ENCODE data around the gene IFITM10.

Gene IFITM10

GRCh38 chr11:1732418-1733008 is 17.9 kb downstream of the IFITM10 start:
- no peaks in the 10 kb centered on the region for H3K36me3 ChIP-seq (replicated peaks; ENCODE audit: low read depth, low read length)
- H3K4me2 ChIP-seq (ENCODE audit: low read length): no peak overlapping the region
- peaks cover 4% of the 10 kb centered on the region for H3K27me3 ChIP-seq (ENCODE audit: low read depth, low read length)
- no peak overlapping the region for H3K4me3 ChIP-seq (ENCODE audit: low read length)
- no peak overlapping the region for H3K9ac ChIP-seq (ENCODE audit: low read length)
- H4K20me1 ChIP-seq (ENCODE audit: insufficient read depth, low read length): no peaks in the 10 kb centered on the region
- H3K4me1 ChIP-seq (ENCODE audit: low read length): no peaks in the 10 kb centered on the region
- H3K79me2 ChIP-seq (ENCODE audit: low read length): no peaks in the 10 kb centered on the region
- TF ChIP-seq CTCF (IDR thresholded peaks at IDR 0.05; ENCODE audit: low read depth, low read length) (no peak), EZH2phosphoT487 (IDR thresholded peaks at IDR 0.05; ENCODE audit: low read depth) (no peak)
- no peak overlapping the region for H2AFZ ChIP-seq (ENCODE audit: low read depth, low read length)
- H3K9me3 ChIP-seq (ENCODE audit: insufficient read depth, low read length): peaks cover 3% of the 10 kb centered on the region; the same call in 1 of the 2 replicates
- no peak overlapping the region for H3K27ac ChIP-seq (ENCODE audit: low read length)

- H3K9me3 ChIP-seq (ENCODE audit: insufficient read depth, low read length): no peaks in the 10 kb centered on the region
- no peaks in the 10 kb centered on the region for H3K36me3 ChIP-seq (replicated peaks; ENCODE audit: low read depth, low read length)
- no peaks in the 10 kb centered on the region for H3K4me1 ChIP-seq (ENCODE audit: low read length)
- no peak overlapping the region for H2AFZ ChIP-seq (ENCODE audit: low read depth, low read length)
- no peak overlapping the region for H3K4me3 ChIP-seq (ENCODE audit: low read length)
- H4K20me1 ChIP-seq (ENCODE audit: insufficient read depth, low read length): no peaks in the 10 kb centered on the region
- TF ChIP-seq CTCF (IDR thresholded peaks at IDR 0.05; ENCODE audit: low read depth, low read length): no peak
- TF ChIP-seq EZH2phosphoT487 (IDR thresholded peaks at IDR 0.05; ENCODE audit: low read depth): no peak
- peaks cover 9% of the 10 kb centered on the region for H3K27me3 ChIP-seq (ENCODE audit: low read depth, low read length)
- H3K9ac ChIP-seq (ENCODE audit: low read length): no peak overlapping the region
- H3K79me2 ChIP-seq (ENCODE audit: low read length): no peaks in the 10 kb centered on the region
- no peak overlapping the region for H3K27ac ChIP-seq (ENCODE audit: low read length)
- H3K4me2 ChIP-seq (ENCODE audit: low read length): no peak overlapping the region
These were observed 18.8 kb downstream of the IFITM10 start for GRCh38 chr11:1731451-1732059.

DNA sequence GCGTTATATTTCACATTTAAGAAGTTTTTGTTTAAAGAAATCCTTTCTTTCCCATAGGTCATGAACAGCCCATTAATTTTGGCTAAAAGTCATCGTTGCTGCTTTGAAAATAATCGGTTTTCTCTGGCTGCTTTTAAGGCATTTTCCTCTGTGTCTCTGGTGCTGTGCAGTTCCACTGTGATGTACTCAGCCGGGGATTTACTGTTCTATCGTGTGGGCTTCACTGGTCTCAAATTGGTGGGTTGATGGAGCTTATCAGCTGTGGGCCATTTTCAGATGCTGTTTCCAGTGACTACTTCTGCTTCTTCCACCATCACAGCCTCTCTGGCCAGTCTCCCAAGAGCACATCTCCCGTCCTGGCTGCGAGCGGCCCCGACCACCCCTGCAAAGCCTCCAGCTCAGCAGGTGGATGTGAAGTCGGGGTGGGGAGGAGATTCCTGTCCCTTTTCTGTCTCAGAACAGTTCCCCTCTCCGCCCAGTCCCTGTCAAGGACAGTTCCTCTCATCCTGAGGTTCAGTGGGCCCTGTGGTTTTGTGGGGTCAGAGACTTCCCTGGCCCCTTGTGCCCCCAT is 20.3 kb downstream of the IFITM10 start:
- no peaks in the 10 kb centered on the region for H3K9me3 ChIP-seq (ENCODE audit: insufficient read depth, low read length)
- H2AFZ ChIP-seq (ENCODE audit: low read depth, low read length): no peak overlapping the region
- H3K4me3 ChIP-seq (ENCODE audit: low read length): no peak overlapping the region
- H3K27me3 ChIP-seq (ENCODE audit: low read depth, low read length): peaks cover 9% of the 10 kb centered on the region
- no peaks in the 10 kb centered on the region for H3K4me1 ChIP-seq (ENCODE audit: low read length)
- no peak overlapping the region for H3K9ac ChIP-seq (ENCODE audit: low read length)
- H3K27ac ChIP-seq (ENCODE audit: low read length): no peak overlapping the region
- no peaks in the 10 kb centered on the region for H3K36me3 ChIP-seq (replicated peaks; ENCODE audit: low read depth, low read length)
- no peaks in the 10 kb centered on the region for H4K20me1 ChIP-seq (ENCODE audit: insufficient read depth, low read length)
- no peak overlapping the region for H3K4me2 ChIP-seq (ENCODE audit: low read length)
- no peak for TF ChIP-seq EZH2phosphoT487 (IDR thresholded peaks at IDR 0.05; ENCODE audit: low read depth)
- no peak for TF ChIP-seq CTCF (IDR thresholded peaks at IDR 0.05; ENCODE audit: low read depth, low read length)
- no peaks in the 10 kb centered on the region for H3K79me2 ChIP-seq (ENCODE audit: low read length)

DNA sequence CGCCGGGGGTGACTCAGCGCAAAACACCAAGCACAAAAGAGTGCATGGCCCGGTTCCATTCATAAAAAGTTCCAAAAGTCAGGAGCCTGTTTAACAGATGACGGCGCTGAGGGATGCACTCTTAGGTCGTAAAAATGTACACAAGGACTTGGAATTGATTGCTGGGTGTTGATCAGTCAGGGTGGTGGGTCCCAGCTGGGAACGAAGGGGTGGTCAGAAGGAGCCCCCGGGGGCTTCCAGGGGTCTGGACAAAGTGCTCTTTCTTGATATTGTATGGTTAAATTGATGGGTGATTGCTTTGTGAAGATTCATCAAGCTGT is 20.7 kb downstream of the IFITM10 start:
- H3K4me2 ChIP-seq (ENCODE audit: low read length): no peak overlapping the region
- H3K27me3 ChIP-seq (ENCODE audit: low read depth, low read length): peaks cover 9% of the 10 kb centered on the region
- H3K4me1 ChIP-seq (ENCODE audit: low read length): no peaks in the 10 kb centered on the region
- H3K36me3 ChIP-seq (replicated peaks; ENCODE audit: low read depth, low read length): no peaks in the 10 kb centered on the region
- no peaks in the 10 kb centered on the region for H3K79me2 ChIP-seq (ENCODE audit: low read length)
- H3K4me3 ChIP-seq (ENCODE audit: low read length): no peak overlapping the region
- H4K20me1 ChIP-seq (ENCODE audit: insufficient read depth, low read length): no peaks in the 10 kb centered on the region
- H3K9me3 ChIP-seq (ENCODE audit: insufficient read depth, low read length): no peaks in the 10 kb centered on the region
- H3K9ac ChIP-seq (ENCODE audit: low read length): no peak overlapping the region
- H3K27ac ChIP-seq (ENCODE audit: low read length): no peak overlapping the region
- TF ChIP-seq EZH2phosphoT487 (IDR thresholded peaks at IDR 0.05; ENCODE audit: low read depth) (no peak), CTCF (IDR thresholded peaks at IDR 0.05; ENCODE audit: low read depth, low read length) (no peak)
- H2AFZ ChIP-seq (ENCODE audit: low read depth, low read length): no peak overlapping the region

All from OCI-LY3 (cell line).